ENCODE results near the gene TRUB2.

Gene TRUB2

GRCh38 chr9:128337936-128338335 is 15.7 kb upstream of the TRUB2 start:
- no peak for TF ChIP-seq JUND (IDR thresholded peaks at IDR 0.05; ENCODE audit: low read depth)
- DNase-seq (ENCODE audit: low read depth in 1 of 2, low spot score in 1 of 2), result no peak
- in situ Hi-C loops (cut with HindIII; ENCODE audit: low pct_unique_long_range_greater_than_20kb, low sequenced_read_pairs), result no loop called here

GRCh38 chr9:128335914-128336313 is 13.7 kb upstream of the TRUB2 start:
- no peak for DNase-seq (ENCODE audit: low read depth in 1 of 2, low spot score in 1 of 2)
- in situ Hi-C loops (cut with HindIII; ENCODE audit: low pct_unique_long_range_greater_than_20kb, low sequenced_read_pairs), result no loop called here
- TF ChIP-seq JUND (IDR thresholded peaks at IDR 0.05; ENCODE audit: low read depth), result no peak

GRCh38 chr9:128335161-128335560 is 12.9 kb upstream of the TRUB2 start:
- in situ Hi-C loops (cut with HindIII; ENCODE audit: low pct_unique_long_range_greater_than_20kb, low sequenced_read_pairs), result no loop called here
- TF ChIP-seq JUND (IDR thresholded peaks at IDR 0.05; ENCODE audit: low read depth), result no peak
- no peak for DNase-seq (ENCODE audit: low read depth in 1 of 2, low spot score in 1 of 2)

DNA sequence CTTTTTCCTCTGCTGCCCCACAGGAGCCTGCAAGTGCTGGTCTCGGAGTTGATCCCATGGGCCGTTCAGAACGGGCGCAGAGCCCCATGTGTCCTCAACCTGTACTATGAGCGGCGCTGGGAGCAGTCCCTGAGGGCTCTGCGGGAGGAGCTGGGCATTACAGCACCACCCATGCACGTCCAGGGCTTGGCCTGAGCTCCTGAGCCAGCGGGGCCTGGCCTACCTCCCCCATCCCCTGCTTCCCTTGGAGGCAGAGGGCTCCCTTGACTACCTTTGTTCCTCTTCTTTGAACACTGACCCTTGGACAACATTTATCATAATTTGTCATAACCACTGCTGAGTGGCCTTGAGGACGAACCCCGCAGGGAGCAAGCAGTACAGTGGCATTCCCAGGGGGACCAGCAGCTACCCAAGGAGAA is 11.2 kb upstream of the TRUB2 start:
- DNase-seq (ENCODE audit: low read depth in 1 of 2, low spot score in 1 of 2), result no peak
- TF ChIP-seq JUND (IDR thresholded peaks at IDR 0.05; ENCODE audit: low read depth), result no peak
- in situ Hi-C loops (cut with HindIII; ENCODE audit: low pct_unique_long_range_greater_than_20kb, low sequenced_read_pairs), result no loop called here

DNA sequence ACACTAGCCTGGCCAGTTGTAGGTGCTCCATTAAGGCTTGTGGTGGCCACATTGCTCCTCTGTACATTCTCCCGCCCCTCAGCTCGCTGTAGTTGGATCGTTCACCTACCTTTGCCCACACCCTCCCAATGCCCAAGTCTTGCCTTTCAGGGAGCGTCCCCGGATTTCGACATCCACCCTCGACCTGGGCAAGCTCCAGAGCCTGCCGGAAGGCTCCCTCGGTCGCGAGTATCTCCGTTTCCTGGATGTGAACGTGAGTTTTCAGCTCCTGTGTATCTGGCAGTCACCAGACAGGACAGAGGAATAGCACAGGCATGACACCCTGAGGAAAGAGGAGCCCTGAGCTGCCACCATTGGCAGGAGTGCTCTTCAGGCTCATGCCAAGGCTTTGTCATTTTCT is 3.4 kb upstream of the TRUB2 start:
- DNase-seq (ENCODE audit: low read depth in 1 of 2, low spot score in 1 of 2), result no peak
- TF ChIP-seq JUND (IDR thresholded peaks at IDR 0.05; ENCODE audit: low read depth), result no peak
- in situ Hi-C loops (cut with HindIII; ENCODE audit: low pct_unique_long_range_greater_than_20kb, low sequenced_read_pairs), result no loop called here

GRCh38 chr9:128324401-128324800 is 2.2 kb upstream of the TRUB2 start:
- no peak for TF ChIP-seq JUND (IDR thresholded peaks at IDR 0.05; ENCODE audit: low read depth)
- DNase-seq (ENCODE audit: low read depth in 1 of 2, low spot score in 1 of 2), result no peak
- in situ Hi-C loops (cut with HindIII; ENCODE audit: low pct_unique_long_range_greater_than_20kb, low sequenced_read_pairs), result no loop called here

- no peak for DNase-seq (ENCODE audit: low read depth in 1 of 2, low spot score in 1 of 2)
- no peak for TF ChIP-seq JUND (IDR thresholded peaks at IDR 0.05; ENCODE audit: low read depth)
- in situ Hi-C loops (cut with HindIII; ENCODE audit: low pct_unique_long_range_greater_than_20kb, low sequenced_read_pairs), result no loop called here
These were observed 1.5 kb upstream of the TRUB2 start for GRCh38 chr9:128323791-128324190.

GRCh38 chr9:128323212-128323730 is 1.0 kb upstream of the TRUB2 start:
- no peak for TF ChIP-seq JUND (IDR thresholded peaks at IDR 0.05; ENCODE audit: low read depth)
- in situ Hi-C loops (cut with HindIII; ENCODE audit: low pct_unique_long_range_greater_than_20kb, low sequenced_read_pairs), result no loop called here
- DNase-seq (ENCODE audit: low read depth in 1 of 2, low spot score in 1 of 2), result no peak

DNA sequence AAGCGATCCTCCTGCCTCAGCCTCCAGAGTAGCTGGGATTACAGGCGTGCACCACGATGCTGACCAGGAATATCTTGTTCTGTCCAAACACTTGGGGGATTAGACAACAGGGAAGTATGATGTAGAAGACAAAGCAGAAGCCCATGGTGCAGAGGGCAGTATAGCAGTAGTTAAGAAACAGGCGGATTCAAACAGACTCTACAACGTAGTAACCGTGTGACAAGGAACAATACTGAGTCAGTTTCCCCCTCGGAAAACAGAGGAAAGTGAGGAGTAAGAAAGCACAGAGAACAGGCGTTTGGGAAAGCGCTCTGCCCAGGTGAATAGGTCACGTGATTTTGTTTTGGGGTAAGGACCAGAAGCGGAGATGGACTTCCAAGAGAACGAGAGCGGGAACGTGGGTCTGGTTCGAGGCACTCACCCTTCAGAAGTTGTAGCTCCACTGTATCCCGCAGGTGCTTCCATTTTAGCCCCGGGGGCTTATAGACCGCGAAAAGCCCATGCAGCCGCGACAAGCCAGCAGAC is 306 bp downstream of the TRUB2 start:
- TF ChIP-seq JUND (IDR thresholded peaks at IDR 0.05; ENCODE audit: low read depth), result no peak
- in situ Hi-C loops (cut with HindIII; ENCODE audit: low pct_unique_long_range_greater_than_20kb, low sequenced_read_pairs), result no loop called here
- DNase-seq (ENCODE audit: low read depth in 1 of 2, low spot score in 1 of 2), result no peak

DNA sequence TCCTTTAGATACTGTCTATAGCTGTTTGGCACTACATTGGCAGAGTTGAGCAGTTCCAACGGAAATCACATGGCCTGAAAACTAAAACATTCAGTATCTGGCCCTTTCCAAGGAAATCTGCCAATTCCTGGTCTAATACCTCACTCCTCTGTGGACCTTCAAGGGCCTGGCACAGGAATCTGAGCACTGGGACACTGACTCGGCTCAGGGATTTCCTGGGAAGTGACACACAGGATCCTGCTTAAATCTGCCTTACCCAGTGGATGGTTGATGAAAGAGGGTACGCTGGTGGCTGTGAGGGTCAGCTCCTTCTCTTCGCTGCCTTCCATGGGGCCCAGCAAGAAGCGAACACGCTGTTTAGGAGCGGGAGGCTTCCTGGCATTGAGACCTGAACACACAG is 904 bp downstream of the TRUB2 start:
- in situ Hi-C loops (cut with HindIII; ENCODE audit: low pct_unique_long_range_greater_than_20kb, low sequenced_read_pairs), result no loop called here
- TF ChIP-seq JUND (IDR thresholded peaks at IDR 0.05; ENCODE audit: low read depth), result no peak
- DNase-seq (ENCODE audit: low read depth in 1 of 2, low spot score in 1 of 2), result no peak

GRCh38 chr9:128317629-128318028 is 4.6 kb downstream of the TRUB2 start:
- DNase-seq (ENCODE audit: low read depth in 1 of 2, low spot score in 1 of 2), result no peak
- TF ChIP-seq JUND (IDR thresholded peaks at IDR 0.05; ENCODE audit: low read depth), result no peak
- in situ Hi-C loops (cut with HindIII; ENCODE audit: low pct_unique_long_range_greater_than_20kb, low sequenced_read_pairs), result no loop called here

DNA sequence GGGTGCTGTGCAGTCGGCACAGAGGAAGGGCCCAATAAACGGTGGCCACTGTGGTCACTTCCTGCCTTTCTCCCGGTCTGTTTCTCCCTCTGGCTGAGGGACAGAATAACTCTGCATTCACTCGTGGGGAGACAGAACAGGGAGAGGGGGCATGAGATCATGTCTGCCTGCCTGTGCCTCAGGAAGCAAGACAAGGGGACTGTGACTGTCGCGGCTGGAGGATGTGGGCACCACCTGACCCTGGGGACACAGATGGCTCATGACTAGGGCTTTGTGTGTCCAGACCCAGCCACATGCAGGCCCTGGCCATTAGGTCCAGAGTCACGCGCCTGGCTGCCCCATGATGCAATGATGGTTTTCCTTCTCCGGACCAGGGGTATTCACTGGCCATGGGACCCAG is 5.8 kb downstream of the TRUB2 start:
- TF ChIP-seq JUND (IDR thresholded peaks at IDR 0.05; ENCODE audit: low read depth), result no peak
- in situ Hi-C loops (cut with HindIII; ENCODE audit: low pct_unique_long_range_greater_than_20kb, low sequenced_read_pairs), result no loop called here
- DNase-seq (ENCODE audit: low read depth in 1 of 2, low spot score in 1 of 2), result no peak

- DNase-seq (ENCODE audit: low read depth in 1 of 2, low spot score in 1 of 2), result no peak
- in situ Hi-C loops (cut with HindIII; ENCODE audit: low pct_unique_long_range_greater_than_20kb, low sequenced_read_pairs), result no loop called here
These were observed 7.5 kb downstream of the TRUB2 start for GRCh38 chr9:128314697-128315096.

GRCh38 chr9:128310461-128310860 is 11.8 kb downstream of the TRUB2 start:
- DNase-seq (ENCODE audit: low read depth in 1 of 2, low spot score in 1 of 2), result no peak
- in situ Hi-C loops (cut with HindIII; ENCODE audit: low pct_unique_long_range_greater_than_20kb, low sequenced_read_pairs), result no loop called here
- no peak for TF ChIP-seq JUND (IDR thresholded peaks at IDR 0.05; ENCODE audit: low read depth)

More at GRCh38 chr9:128314697-128315096, 7.5 kb downstream of the TRUB2 start:
- no peak for TF ChIP-seq JUND (IDR thresholded peaks at IDR 0.05; ENCODE audit: low read depth)

Measured in T47D (cell line).